ENCODE data around the gene GADD45A.
"Not testable (repeated sequence)": the region's sequence is repeated elsewhere in the genome, so short reads cannot be mapped to it uniquely, and the experiment has no call there.

GADD45A gene

DNA sequence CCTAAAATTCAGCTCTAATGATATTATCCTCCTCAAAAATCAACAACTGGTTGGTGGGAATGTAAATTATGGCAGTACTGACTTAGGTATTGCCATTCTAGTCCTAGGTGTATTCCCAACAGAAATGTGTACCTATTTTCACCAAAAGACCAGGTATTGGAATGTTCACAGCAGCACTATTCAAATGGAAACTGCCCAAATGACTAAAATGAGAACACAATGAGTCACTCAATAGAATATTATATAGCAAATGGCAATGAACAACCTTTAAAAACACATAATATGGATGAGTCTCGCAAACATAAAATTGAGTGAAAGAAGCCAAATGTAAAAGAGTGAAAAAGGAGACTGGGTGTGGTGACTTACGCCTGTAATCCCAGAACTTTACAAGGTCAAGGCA lies 44.9 kb downstream of the GADD45A start:
- no peak for ATAC-seq

DNA sequence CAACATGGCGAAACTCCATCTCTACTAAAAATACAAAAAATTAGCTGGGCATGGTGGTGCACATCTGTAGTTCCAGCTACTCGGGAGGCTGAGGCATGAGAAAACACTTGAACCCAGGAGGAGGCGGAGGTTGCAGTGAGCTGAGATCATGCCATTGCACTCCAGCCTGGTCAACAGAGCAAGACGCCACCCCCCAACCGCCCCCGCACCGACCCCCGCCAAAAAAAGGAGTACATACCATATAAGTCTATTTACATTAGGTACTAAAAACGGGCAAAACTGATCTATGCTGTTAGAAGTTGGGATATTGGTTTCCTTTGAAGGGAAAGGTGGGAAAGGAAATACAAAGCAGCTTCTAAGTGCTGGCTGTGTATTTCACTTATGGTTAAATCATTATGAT lies 45.3 kb downstream of the GADD45A start:
- ATAC-seq: not testable (repeated sequence)

More for the DNA sequence above, 44.9 kb downstream of the GADD45A start:
- TF ChIP-seq ZNF8 (CRISPR knock-in tag; IDR thresholded peaks at IDR 0.05): no peak
- TF ChIP-seq RARB (CRISPR knock-in tag; IDR thresholded peaks at IDR 0.05): no peak
- TF ChIP-seq, protein P1, sequence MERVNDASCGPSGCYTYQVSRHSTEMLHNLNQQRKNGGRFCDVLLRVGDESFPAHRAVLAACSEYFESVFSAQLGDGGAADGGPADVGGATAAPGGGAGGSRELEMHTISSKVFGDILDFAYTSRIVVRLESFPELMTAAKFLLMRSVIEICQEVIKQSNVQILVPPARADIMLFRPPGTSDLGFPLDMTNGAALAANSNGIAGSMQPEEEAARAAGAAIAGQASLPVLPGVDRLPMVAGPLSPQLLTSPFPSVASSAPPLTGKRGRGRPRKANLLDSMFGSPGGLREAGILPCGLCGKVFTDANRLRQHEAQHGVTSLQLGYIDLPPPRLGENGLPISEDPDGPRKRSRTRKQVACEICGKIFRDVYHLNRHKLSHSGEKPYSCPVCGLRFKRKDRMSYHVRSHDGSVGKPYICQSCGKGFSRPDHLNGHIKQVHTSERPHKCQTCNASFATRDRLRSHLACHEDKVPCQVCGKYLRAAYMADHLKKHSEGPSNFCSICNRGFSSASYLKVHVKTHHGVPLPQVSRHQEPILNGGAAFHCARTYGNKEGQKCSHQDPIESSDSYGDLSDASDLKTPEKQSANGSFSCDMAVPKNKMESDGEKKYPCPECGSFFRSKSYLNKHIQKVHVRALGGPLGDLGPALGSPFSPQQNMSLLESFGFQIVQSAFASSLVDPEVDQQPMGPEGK (CRISPR knock-in tag; IDR thresholded peaks at IDR 0.05; ENCODE audit: borderline replicate concordance): no peak
- no peak for TF ChIP-seq ZC3H10 (CRISPR knock-in tag; IDR thresholded peaks at IDR 0.05)
- no peak for TF ChIP-seq TCF4 (CRISPR knock-in tag; IDR thresholded peaks at IDR 0.05; ENCODE audit: borderline replicate concordance)
- TF ChIP-seq PPARA (CRISPR knock-in tag; IDR thresholded peaks at IDR 0.05; ENCODE audit: borderline replicate concordance): no peak
- TF ChIP-seq, protein P2, sequence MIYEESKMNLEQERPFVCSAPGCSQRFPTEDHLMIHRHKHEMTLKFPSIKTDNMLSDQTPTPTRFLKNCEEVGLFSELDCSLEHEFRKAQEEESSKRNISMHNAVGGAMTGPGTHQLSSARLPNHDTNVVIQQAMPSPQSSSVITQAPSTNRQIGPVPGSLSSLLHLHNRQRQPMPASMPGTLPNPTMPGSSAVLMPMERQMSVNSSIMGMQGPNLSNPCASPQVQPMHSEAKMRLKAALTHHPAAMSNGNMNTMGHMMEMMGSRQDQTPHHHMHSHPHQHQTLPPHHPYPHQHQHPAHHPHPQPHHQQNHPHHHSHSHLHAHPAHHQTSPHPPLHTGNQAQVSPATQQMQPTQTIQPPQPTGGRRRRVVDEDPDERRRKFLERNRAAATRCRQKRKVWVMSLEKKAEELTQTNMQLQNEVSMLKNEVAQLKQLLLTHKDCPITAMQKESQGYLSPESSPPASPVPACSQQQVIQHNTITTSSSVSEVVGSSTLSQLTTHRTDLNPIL (CRISPR knock-in tag; IDR thresholded peaks at IDR 0.05; ENCODE audit: low read depth): no peak
- no peak for TF ChIP-seq OSR1 (CRISPR knock-in tag; IDR thresholded peaks at IDR 0.05)
- TF ChIP-seq TOX (CRISPR knock-in tag; IDR thresholded peaks at IDR 0.05; ENCODE audit: borderline replicate concordance): no peak
- TF ChIP-seq ESRRG (CRISPR knock-in tag; IDR thresholded peaks at IDR 0.05): no peak

DNA sequence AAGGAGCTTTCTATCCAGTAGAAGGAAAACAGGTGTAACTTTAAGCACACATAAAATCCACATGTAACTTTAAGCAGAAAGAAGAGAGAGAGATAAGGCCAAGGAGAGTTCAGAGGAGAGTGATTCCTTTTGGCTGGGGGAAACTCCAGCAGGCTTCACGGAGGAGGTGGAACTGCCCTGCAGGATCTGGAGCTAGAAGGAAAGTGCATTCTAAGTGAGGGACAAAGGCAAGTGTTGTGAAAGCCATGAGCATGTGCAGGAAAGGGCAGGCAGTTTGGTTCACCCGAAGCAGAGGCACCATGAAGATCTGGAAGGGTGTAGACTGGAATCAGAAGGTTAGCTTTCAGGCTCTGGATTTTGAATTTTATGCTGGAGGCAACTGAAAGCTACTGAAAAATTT lies 46.3 kb downstream of the GADD45A start:
- ATAC-seq: no peak
- no peak for TF ChIP-seq ZFP3 (CRISPR knock-in tag; IDR thresholded peaks at IDR 0.05)
- TF ChIP-seq OSR1 (CRISPR knock-in tag; IDR thresholded peaks at IDR 0.05): no peak
- TF ChIP-seq, protein P1 (CRISPR knock-in tag; IDR thresholded peaks at IDR 0.05; ENCODE audit: borderline replicate concordance): no peak
- TF ChIP-seq BACH2 (CRISPR knock-in tag; IDR thresholded peaks at IDR 0.05; ENCODE audit: borderline replicate concordance): no peak
- no peak for TF ChIP-seq ZNF8 (CRISPR knock-in tag; IDR thresholded peaks at IDR 0.05)
- TF ChIP-seq ISL1 (CRISPR knock-in tag; IDR thresholded peaks at IDR 0.05): no peak
- no peak for TF ChIP-seq ZNF70 (CRISPR knock-in tag; IDR thresholded peaks at IDR 0.05)
- no peak for TF ChIP-seq PPARA (CRISPR knock-in tag; IDR thresholded peaks at IDR 0.05; ENCODE audit: borderline replicate concordance)
- TF ChIP-seq ZFP30 (CRISPR knock-in tag; IDR thresholded peaks at IDR 0.05): no peak
- TF ChIP-seq GLIS3 (CRISPR knock-in tag; IDR thresholded peaks at IDR 0.05): no peak
- TF ChIP-seq, protein P3, sequence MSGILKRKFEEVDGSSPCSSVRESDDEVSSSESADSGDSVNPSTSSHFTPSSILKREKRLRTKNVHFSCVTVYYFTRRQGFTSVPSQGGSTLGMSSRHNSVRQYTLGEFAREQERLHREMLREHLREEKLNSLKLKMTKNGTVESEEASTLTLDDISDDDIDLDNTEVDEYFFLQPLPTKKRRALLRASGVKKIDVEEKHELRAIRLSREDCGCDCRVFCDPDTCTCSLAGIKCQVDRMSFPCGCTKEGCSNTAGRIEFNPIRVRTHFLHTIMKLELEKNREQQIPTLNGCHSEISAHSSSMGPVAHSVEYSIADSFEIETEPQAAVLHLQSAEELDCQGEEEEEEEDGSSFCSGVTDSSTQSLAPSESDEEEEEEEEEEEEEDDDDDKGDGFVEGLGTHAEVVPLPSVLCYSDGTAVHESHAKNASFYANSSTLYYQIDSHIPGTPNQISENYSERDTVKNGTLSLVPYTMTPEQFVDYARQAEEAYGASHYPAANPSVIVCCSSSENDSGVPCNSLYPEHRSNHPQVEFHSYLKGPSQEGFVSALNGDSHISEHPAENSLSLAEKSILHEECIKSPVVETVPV (CRISPR knock-in tag; IDR thresholded peaks at IDR 0.05): no peak
- TF ChIP-seq, protein P2 (CRISPR knock-in tag; IDR thresholded peaks at IDR 0.05; ENCODE audit: low read depth): no peak
- TF ChIP-seq SNAI2 (CRISPR knock-in tag; IDR thresholded peaks at IDR 0.05): no peak
- no peak for TF ChIP-seq ZNF565 (CRISPR knock-in tag; conservative IDR thresholded peaks at IDR 0.05; ENCODE audit: low read depth)
- TF ChIP-seq, protein P4, sequence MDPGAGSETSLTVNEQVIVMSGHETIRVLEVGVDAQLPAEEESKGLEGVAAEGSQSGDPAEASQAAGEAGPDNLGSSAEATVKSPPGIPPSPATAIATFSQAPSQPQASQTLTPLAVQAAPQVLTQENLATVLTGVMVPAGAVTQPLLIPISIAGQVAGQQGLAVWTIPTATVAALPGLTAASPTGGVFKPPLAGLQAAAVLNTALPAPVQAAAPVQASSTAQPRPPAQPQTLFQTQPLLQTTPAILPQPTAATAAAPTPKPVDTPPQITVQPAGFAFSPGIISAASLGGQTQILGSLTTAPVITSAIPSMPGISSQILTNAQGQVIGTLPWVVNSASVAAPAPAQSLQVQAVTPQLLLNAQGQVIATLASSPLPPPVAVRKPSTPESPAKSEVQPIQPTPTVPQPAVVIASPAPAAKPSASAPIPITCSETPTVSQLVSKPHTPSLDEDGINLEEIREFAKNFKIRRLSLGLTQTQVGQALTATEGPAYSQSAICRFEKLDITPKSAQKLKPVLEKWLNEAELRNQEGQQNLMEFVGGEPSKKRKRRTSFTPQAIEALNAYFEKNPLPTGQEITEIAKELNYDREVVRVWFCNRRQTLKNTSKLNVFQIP (CRISPR knock-in tag; IDR thresholded peaks at IDR 0.05; ENCODE audit: borderline replicate concordance, low read depth): no peak
- TF ChIP-seq ESRRG (CRISPR knock-in tag; IDR thresholded peaks at IDR 0.05): no peak
- TF ChIP-seq ZC3H10 (CRISPR knock-in tag; IDR thresholded peaks at IDR 0.05): no peak
- no peak for TF ChIP-seq TCF4 (CRISPR knock-in tag; IDR thresholded peaks at IDR 0.05; ENCODE audit: borderline replicate concordance)
